K562 (cell line): ENCODE results near the gene ABI3BP. TPM values are rescaled to one million over a fixed set of nuclear protein-coding genes. Genes with fewer than 3 reads are reported as not detected.

Source experiments
- ATAC-seq: fragments of 200-7000 bp; cut with Tn5 transposase; 3 replicates; pipeline ENCODE4 v1.9.1; 2020; ENCODE audit warnings: moderate library complexity
- BruUV-seq: library from RNA; stranded (reverse); fragments of 400-500 nt; replicated peaks from 2 replicates; lab custom pipeline; 2021; lab: Mats Ljungman, UMichigan
- CTCF ChIA-PET: fragments of 300-600 bp; formaldehyde crosslinking; extraction: SDS; loops from one replicate; lab custom pipeline; 2021; ENCODE audit warnings: low intra/inter-chr PET ratio; lab: Yijun Ruan, JAX
- POLR2A ChIA-PET: fragments of 300-600, 350-650 bp; sonication (Branson Sonifier 250); formaldehyde crosslinking; extraction: SDS; loops from one replicate; lab custom pipeline; 2021; ENCODE audit warnings: antibody characterized with exemption, inconsistent platforms; lab: Yijun Ruan, JAX
- DNase-seq, 4 experiments: peaks; one replicate each; pipeline versions ENCODE4 v3.0.0 to v3.0.0-alpha.2; 2011 to 2018; ENCODE audit warnings: low spot score in 3 of 4, mixed read lengths in 3 of 4; ENCODE audit errors: extremely low read depth in 1 of 4
- FAIRE-seq: peaks from 2 replicates; lab custom pipeline; 2011; peaks lifted over from hg19 to GRCh38; lab: Jason Lieb, UNC
- H2AFZ ChIP-seq: 2 replicates; pipeline ENCODE4 v1.6.0; 2011; ENCODE audit warnings: low read depth, low read length, control low read depth, inconsistent platforms
- H3K27ac ChIP-seq: fragments of 200-600 bp; 3 replicates; pipeline ENCODE4 v1.8.0; 2011; ENCODE audit warnings: low read depth, mild to moderate bottlenecking, control low read depth, inconsistent platforms, low read length, moderate library complexity, mixed read lengths; ENCODE audit errors: extremely low read depth
- H3K27me3 ChIP-seq, 2 experiments: fragments of 300-600 bp in 1 of 2; 2 replicates in 1 of 2; 3 replicates in 1 of 2; pipeline versions ENCODE4 v1.6.0 to v1.8.0; 2011; ENCODE audit warnings: inconsistent platforms in 2 of 2, low read length in 2 of 2, mild to moderate bottlenecking in 1 of 2, mixed read lengths in 1 of 2, moderate library complexity in 1 of 2; ENCODE audit not compliant: control insufficient read depth in 2 of 2, insufficient read depth in 2 of 2
- H3K36me3 ChIP-seq: fragments of 300-600 bp; 3 replicates; pipeline ENCODE4 v1.8.0; 2011; ENCODE audit warnings: mild to moderate bottlenecking, low read length, inconsistent platforms; ENCODE audit not compliant: control insufficient read depth, insufficient read depth
- H3K4me1 ChIP-seq, 2 experiments: fragments of 200-600 bp in 1 of 2; replicated peaks in 1 of 2; 2 replicates in 1 of 2; 3 replicates in 1 of 2; pipeline versions ENCODE4 v1.5.1 to v1.8.0; 2011; ENCODE audit warnings: inconsistent platforms in 2 of 2, low read length in 2 of 2, mild to moderate bottlenecking in 1 of 2, mixed read lengths in 1 of 2, moderate library complexity in 1 of 2; ENCODE audit not compliant: control insufficient read depth in 2 of 2, insufficient read depth in 2 of 2
- H3K4me2 ChIP-seq: 2 replicates; pipeline ENCODE4 v1.6.1; 2011; ENCODE audit warnings: low read length, control low read depth, inconsistent platforms, mixed read lengths; ENCODE audit not compliant: insufficient read depth
- H3K4me3 ChIP-seq: fragments of 200-600 bp; sonication (generic), shearing (Covaris generic); 2 replicates; pipeline ENCODE4 v1.5.1; 2016; ENCODE audit warnings: control low read depth, inconsistent platforms
- H3K79me2 ChIP-seq: fragments of 200-600 bp; 3 replicates; pipeline ENCODE4 v1.8.0; 2011; ENCODE audit warnings: low read length, inconsistent platforms; ENCODE audit not compliant: control insufficient read depth, insufficient read depth
- H3K9ac ChIP-seq, 2 experiments: 2 replicates each; pipeline versions ENCODE4 v1.6.0 to v1.6.1; 2011; ENCODE audit warnings: low read depth in 2 of 2, low read length in 2 of 2, control low read depth in 1 of 2, inconsistent platforms in 1 of 2, mild to moderate bottlenecking in 1 of 2, mixed read lengths in 1 of 2; ENCODE audit not compliant: insufficient read depth in 1 of 2
- H3K9me1 ChIP-seq: one replicate; pipeline ENCODE4 v1.6.0; 2011; ENCODE audit warnings: inconsistent platforms, mild to moderate bottlenecking, low read length, moderate library complexity; ENCODE audit not compliant: control insufficient read depth, insufficient read depth
- H3K9me3 ChIP-seq: replicated peaks from 2 replicates; pipeline ENCODE4 v1.5.1; 2011; ENCODE audit warnings: low read depth, low read length, inconsistent platforms; ENCODE audit not compliant: control insufficient read depth, insufficient read depth
- H4K20me1 ChIP-seq: replicated peaks from 2 replicates; pipeline ENCODE4 v1.6.1; 2011; ENCODE audit warnings: low read length, inconsistent platforms, mixed read lengths; ENCODE audit not compliant: control insufficient read depth, insufficient read depth
- ELF1 ChIP-seq: fragments of 200-800 bp; sonication (Bioruptor generic); IDR thresholded peaks from 2 replicates; pipeline ENCODE4 v1.6.1; 2016; ENCODE audit warnings: missing genetic modification characterization, missing compliant biosample characterization
- FOXO4 ChIP-seq: fragments of 450-650 bp; formaldehyde crosslinking; IDR thresholded peaks from 2 replicates; pipeline ENCODE4 v1.4.0; 2020; ENCODE audit warnings: mild to moderate bottlenecking, moderate library complexity
- GTF3C2 ChIP-seq: IDR thresholded peaks from 3 replicates; pipeline ENCODE4 v1.6.1; 2011; ENCODE audit warnings: borderline replicate concordance, mild to moderate bottlenecking, moderate library complexity; ENCODE audit not compliant: insufficient read length; ENCODE audit errors: extremely low read depth
- MEF2D ChIP-seq: conservative IDR thresholded peaks from 2 replicates; pipeline ENCODE4 v1.6.1; 2016; ENCODE audit warnings: low read depth, missing genetic modification characterization, missing compliant biosample characterization
- NFATC3 ChIP-seq: fragments of 450-650 bp; IDR thresholded peaks from 2 replicates; pipeline ENCODE4 v1.6.1; 2017; ENCODE audit warnings: mild to moderate bottlenecking
- NR3C1 ChIP-seq: sonication (generic); formaldehyde crosslinking; IDR thresholded peaks from 2 replicates; pipeline ENCODE4 v1.8.1; 2022; ENCODE audit warnings: missing genetic modification reagents
- POLR2A ChIP-seq: fragments of 450-650 bp; conservative IDR thresholded peaks from 2 replicates; pipeline ENCODE4 v1.6.1; 2016
- POLR3A ChIP-seq: IDR thresholded peaks from 2 replicates; pipeline ENCODE4 v1.6.1; 2011; ENCODE audit warnings: borderline replicate concordance, mild to moderate bottlenecking, moderate library complexity; ENCODE audit not compliant: insufficient read length, insufficient read depth; ENCODE audit errors: extremely low read depth
- PRPF4 ChIP-seq: fragments of 200-400 bp; formaldehyde crosslinking; IDR thresholded peaks from one replicate; pipeline ENCODE4 v1.6.1; 2017; ENCODE audit warnings: low read length, low read depth, mild to moderate bottlenecking; ENCODE audit not compliant: insufficient read depth, poor library complexity, severe bottlenecking
- RBM15 ChIP-seq: fragments of 200-400 bp; formaldehyde crosslinking; IDR thresholded peaks from 2 replicates; pipeline ENCODE4 v1.6.1; 2018; ENCODE audit warnings: mild to moderate bottlenecking, low read length, moderate library complexity; ENCODE audit not compliant: insufficient read depth
- SIX5 ChIP-seq, 2 experiments: IDR thresholded peaks; 2 replicates each; pipeline ENCODE4 v1.6.1; 2011; ENCODE audit warnings: low read length in 2 of 2, borderline replicate concordance in 1 of 2, low read depth in 1 of 2, mild to moderate bottlenecking in 1 of 2, moderate library complexity in 1 of 2; ENCODE audit not compliant: insufficient read depth in 1 of 2
- SRSF3 ChIP-seq: fragments of 200-400 bp; formaldehyde crosslinking; IDR thresholded peaks from 2 replicates; pipeline ENCODE4 v1.6.1; 2016; ENCODE audit warnings: mild to moderate bottlenecking, low read length, moderate library complexity; ENCODE audit not compliant: insufficient read depth
- ZFP1 ChIP-seq: fragments of 450-650 bp; formaldehyde crosslinking; IDR thresholded peaks from 2 replicates; pipeline ENCODE4 v1.4.0; 2020; ENCODE audit warnings: mild to moderate bottlenecking, mixed read lengths
- ZFX ChIP-seq: sonication (generic); formaldehyde crosslinking; IDR thresholded peaks from 2 replicates; pipeline ENCODE4 v1.8.0; 2022; ENCODE audit warnings: mild to moderate bottlenecking, missing genetic modification reagents, moderate library complexity
- ZNF165 ChIP-seq: fragments of 250-450 bp; sonication (Bioruptor Pico); IDR thresholded peaks from 2 replicates; pipeline ENCODE4 v1.4.0; 2020; ENCODE audit warnings: borderline replicate concordance
- ZNF75A ChIP-seq: fragments of 450-650 bp; formaldehyde crosslinking; IDR thresholded peaks from 2 replicates; pipeline ENCODE4 v1.4.0; 2020; ENCODE audit warnings: mild to moderate bottlenecking
- WGBS: fragments of 100-300 bp; shearing (Covaris generic); methylation state at CpG from one replicate; pipeline ENCODE4 v1.1.6; 2016; ENCODE audit warnings: low coverage, mixed read lengths; ENCODE audit not compliant: insufficient coverage; ENCODE audit errors: missing lambda C conversion rate; 5-methylcytosine and 5-hydroxymethylcytosine counted together
- in situ Hi-C: fragments of 300-500 bp; cut with MboI; formaldehyde crosslinking; loops from 4 replicates; pipeline ENCODE4 v1.15.0; 2018; ENCODE audit warnings: inconsistent platforms, mixed read lengths
- intact Hi-C: fragments of 100-400 bp; cut with micrococcal nuclease; formaldehyde crosslinking; loops from 2 replicates; pipeline ENCODE4 v1.14.2; 2022
- polyA plus RNA-seq, 8 experiments: library from polyadenylated mRNA; depleted of rRNA in 4 of 8; stranded (reverse) in 5 of 8; unstranded in 3 of 8; fragments of >200 nt; fragmentation: Nextera tagmentation in 2 of 8; fragmentation: Illumina TruSeq in 1 of 8; extraction: Ambion mirVana in 2 of 8; extraction: Trizol in 1 of 8; gene quantifications; 2 replicates each; pipeline versions ENCODE4 v1.2.1 to v1.2.3, GENCODE V29; 2011 to 2014; ENCODE audit warnings: inconsistent platforms in 1 of 8, missing spikeins in 1 of 8
- total RNA-seq, 7 experiments: library from RNA; depleted of rRNA in 6 of 7; stranded (reverse); fragments of >200 nt in 6 of 7; fragmentation: Illumina TruSeq in 2 of 7; extraction: Trizol in 2 of 7; gene quantifications; 2 replicates each; pipeline versions ENCODE4 v1.2.1 to v1.2.3, GENCODE V29; 2011 to 2021; ENCODE audit warnings: low replicate concordance in 1 of 7
- TF ChIP-seq, protein P1 (sequence below): sonication (generic); formaldehyde crosslinking; IDR thresholded peaks from 2 replicates; pipeline ENCODE4 v1.8.1; 2023; ENCODE audit warnings: mild to moderate bottlenecking, missing genetic modification reagents, moderate library complexity

The ABI3BP gene
- total and polyA plus RNA-seq, 9 of the 15 experiments (the other 6 are each of a cell fraction or from before 2014, with no cell fraction given): 0.01 to 0.24 (median 0.06) TPM; not detected in 5

- FAIRE-seq (no peak), ATAC-seq (no peak), DNase-seq (no peak)
- Histone ChIP-seq H3K9me3 (no peaks in the 10 kb centered on the region), H3K79me2 (no peaks in the 10 kb centered on the region), H3K27me3 (no peaks in the 10 kb centered on the region), H3K4me1 (no peaks in the 10 kb centered on the region), H3K27ac (no peak overlapping the region), H3K9me1 (no peaks in the 10 kb centered on the region), H3K9ac (no peak overlapping the region), H3K4me2 (no peak overlapping the region), H2AFZ (no peak overlapping the region), H3K4me3 (no peak overlapping the region), H3K36me3 (no peaks in the 10 kb centered on the region), H4K20me1 (no peaks in the 10 kb centered on the region)
- WGBS: 0% methylated on average over 6 of the region's 6 CpGs
- BruUV-seq: no TSS peak
- CTCF ChIA-PET: no interaction called here
- in situ Hi-C loops: no loop called here
- TF ChIP-seq ZNF165: no peak
- no peak for TF ChIP-seq NR3C1 (CRISPR knock-in tag)
- TF ChIP-seq ZNF75A (CRISPR knock-in tag): no peak
- TF ChIP-seq FOXO4 (CRISPR knock-in tag): no peak
- TF ChIP-seq ELF1 (tag): no peak
- no peak for TF ChIP-seq POLR3A
- no peak for TF ChIP-seq POLR2A
- TF ChIP-seq SIX5 (IDR thresholded peaks at IDR 0.05; ENCODE audit: borderline replicate concordance in 1 of 2, insufficient read depth in 1 of 2, low read depth in 1 of 2, low read length in 2 of 2): no peak
- no peak for TF ChIP-seq ZFP1
- TF ChIP-seq NFATC3: no peak
- no peak for TF ChIP-seq MEF2D
- TF ChIP-seq ZFX (CRISPR knock-in tag): no peak
- no peak for TF ChIP-seq GTF3C2
- TF ChIP-seq RBM15: no peak
- TF ChIP-seq, protein P1, sequence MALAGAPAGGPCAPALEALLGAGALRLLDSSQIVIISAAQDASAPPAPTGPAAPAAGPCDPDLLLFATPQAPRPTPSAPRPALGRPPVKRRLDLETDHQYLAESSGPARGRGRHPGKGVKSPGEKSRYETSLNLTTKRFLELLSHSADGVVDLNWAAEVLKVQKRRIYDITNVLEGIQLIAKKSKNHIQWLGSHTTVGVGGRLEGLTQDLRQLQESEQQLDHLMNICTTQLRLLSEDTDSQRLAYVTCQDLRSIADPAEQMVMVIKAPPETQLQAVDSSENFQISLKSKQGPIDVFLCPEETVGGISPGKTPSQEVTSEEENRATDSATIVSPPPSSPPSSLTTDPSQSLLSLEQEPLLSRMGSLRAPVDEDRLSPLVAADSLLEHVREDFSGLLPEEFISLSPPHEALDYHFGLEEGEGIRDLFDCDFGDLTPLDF (CRISPR knock-in tag): no peak
- no peak for TF ChIP-seq PRPF4
- no peak for TF ChIP-seq SRSF3
- POLR2A ChIA-PET: no interaction called here
- intact Hi-C loops: no loop called here
These were observed 64.4 kb downstream of the ABI3BP start for GRCh38 chr3:100928638-100929428.
